ENCODE results near the gene RNF227.

Gene RNF227

GRCh38 chr17:7911116-7911515, 5.0 kb downstream of the RNF227 start:
- H3K9ac ChIP-seq (ENCODE audit: low read length in 2 of 2) = no peak overlapping the region
- H3K4me1 ChIP-seq (ENCODE audit: control insufficient read depth, insufficient read depth, low read length) = peaks cover 13% of the 10 kb centered on the region
- no peak overlapping the region for H3K27ac ChIP-seq (ENCODE audit: low read length)
- peaks cover 30 to 39% of the 10 kb centered on the region in 2 donors for H3K36me3 ChIP-seq (ENCODE audit: control insufficient read depth in 2 of 2, insufficient read depth in 2 of 2, low read length in 2 of 2)
- H3K27me3 ChIP-seq (ENCODE audit: control insufficient read depth in 1 of 2, insufficient read depth in 2 of 2, low read length in 2 of 2) = no peaks in the 10 kb centered on the region
- no peaks in the 10 kb centered on the region for H3K9me3 ChIP-seq (ENCODE audit: control insufficient read depth in 2 of 2, low read length in 2 of 2)
- H3K4me3 ChIP-seq (ENCODE audit: low read length in 2 of 2) = no peak overlapping the region

GRCh38 chr17:7910711-7911110, 5.4 kb downstream of the RNF227 start:
- Histone ChIP-seq H3K9me3 (ENCODE audit: control insufficient read depth in 2 of 2, low read length in 2 of 2) (no peaks in the 10 kb centered on the region), H3K9ac (ENCODE audit: low read length in 2 of 2) (no peak overlapping the region), H3K4me1 (ENCODE audit: control insufficient read depth, insufficient read depth, low read length) (peaks cover 10% of the 10 kb centered on the region)

DNA sequence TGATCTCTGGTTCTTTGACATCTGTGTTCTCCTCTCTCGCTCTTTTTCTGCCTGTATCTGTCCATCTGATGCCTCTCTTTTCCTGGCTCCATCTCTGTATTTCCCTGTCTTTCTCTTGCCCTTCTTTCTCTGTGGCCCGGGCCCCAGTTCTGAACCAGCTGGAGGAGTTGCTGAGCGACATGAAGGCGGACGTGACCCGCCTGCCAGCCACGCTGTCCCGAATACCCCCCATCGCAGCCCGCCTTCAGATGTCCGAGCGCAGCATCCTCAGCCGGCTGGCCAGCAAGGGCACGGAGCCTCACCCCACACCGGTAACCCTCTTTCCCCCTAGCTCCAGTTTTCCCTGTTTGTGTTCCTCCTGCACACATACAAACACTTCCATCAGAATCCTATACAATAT, 5.8 kb downstream of the RNF227 start:
- Histone ChIP-seq H3K27ac (ENCODE audit: low read length) (no peak overlapping the region), H3K4me3 (ENCODE audit: low read length in 2 of 2) (no peak overlapping the region), H3K36me3 (ENCODE audit: control insufficient read depth in 2 of 2, insufficient read depth in 2 of 2, low read length in 2 of 2) (peaks cover 35 to 47% of the 10 kb centered on the region in 2 donors), H3K9me3 (ENCODE audit: control insufficient read depth in 2 of 2, low read length in 2 of 2) (no peaks in the 10 kb centered on the region), H3K4me1 (ENCODE audit: control insufficient read depth, insufficient read depth, low read length) (peaks cover 7% of the 10 kb centered on the region), H3K27me3 (ENCODE audit: control insufficient read depth in 1 of 2, insufficient read depth in 2 of 2, low read length in 2 of 2) (no peaks in the 10 kb centered on the region), H3K9ac (ENCODE audit: low read length in 2 of 2) (no peak overlapping the region)

More at GRCh38 chr17:7910711-7911110, 5.4 kb downstream of the RNF227 start:
- Histone ChIP-seq H3K4me3 (ENCODE audit: low read length in 2 of 2) (no peak overlapping the region), H3K27me3 (ENCODE audit: control insufficient read depth in 1 of 2, insufficient read depth in 2 of 2, low read length in 2 of 2) (no peaks in the 10 kb centered on the region), H3K27ac (ENCODE audit: low read length) (no peak overlapping the region), H3K36me3 (ENCODE audit: control insufficient read depth in 2 of 2, insufficient read depth in 2 of 2, low read length in 2 of 2) (peaks cover 31 to 43% of the 10 kb centered on the region in 2 donors)

- H3K9me3 ChIP-seq (ENCODE audit: control insufficient read depth in 2 of 2, low read length in 2 of 2) = no peaks in the 10 kb centered on the region
- no peak overlapping the region for H3K4me3 ChIP-seq (ENCODE audit: low read length in 2 of 2)
- no peak overlapping the region for H3K9ac ChIP-seq (ENCODE audit: low read length in 2 of 2)
- no peaks in the 10 kb centered on the region for H3K4me1 ChIP-seq (ENCODE audit: control insufficient read depth, insufficient read depth, low read length)
- H3K36me3 ChIP-seq (ENCODE audit: control insufficient read depth in 2 of 2, insufficient read depth in 2 of 2, low read length in 2 of 2) = peaks cover 47 to 57% of the 10 kb centered on the region in 2 donors
- H3K27me3 ChIP-seq (ENCODE audit: control insufficient read depth in 1 of 2, insufficient read depth in 2 of 2, low read length in 2 of 2) = no peaks in the 10 kb centered on the region
- no peak overlapping the region for H3K27ac ChIP-seq (ENCODE audit: low read length)
These were observed 7.0 kb downstream of the RNF227 start for GRCh38 chr17:7909089-7909488.

DNA sequence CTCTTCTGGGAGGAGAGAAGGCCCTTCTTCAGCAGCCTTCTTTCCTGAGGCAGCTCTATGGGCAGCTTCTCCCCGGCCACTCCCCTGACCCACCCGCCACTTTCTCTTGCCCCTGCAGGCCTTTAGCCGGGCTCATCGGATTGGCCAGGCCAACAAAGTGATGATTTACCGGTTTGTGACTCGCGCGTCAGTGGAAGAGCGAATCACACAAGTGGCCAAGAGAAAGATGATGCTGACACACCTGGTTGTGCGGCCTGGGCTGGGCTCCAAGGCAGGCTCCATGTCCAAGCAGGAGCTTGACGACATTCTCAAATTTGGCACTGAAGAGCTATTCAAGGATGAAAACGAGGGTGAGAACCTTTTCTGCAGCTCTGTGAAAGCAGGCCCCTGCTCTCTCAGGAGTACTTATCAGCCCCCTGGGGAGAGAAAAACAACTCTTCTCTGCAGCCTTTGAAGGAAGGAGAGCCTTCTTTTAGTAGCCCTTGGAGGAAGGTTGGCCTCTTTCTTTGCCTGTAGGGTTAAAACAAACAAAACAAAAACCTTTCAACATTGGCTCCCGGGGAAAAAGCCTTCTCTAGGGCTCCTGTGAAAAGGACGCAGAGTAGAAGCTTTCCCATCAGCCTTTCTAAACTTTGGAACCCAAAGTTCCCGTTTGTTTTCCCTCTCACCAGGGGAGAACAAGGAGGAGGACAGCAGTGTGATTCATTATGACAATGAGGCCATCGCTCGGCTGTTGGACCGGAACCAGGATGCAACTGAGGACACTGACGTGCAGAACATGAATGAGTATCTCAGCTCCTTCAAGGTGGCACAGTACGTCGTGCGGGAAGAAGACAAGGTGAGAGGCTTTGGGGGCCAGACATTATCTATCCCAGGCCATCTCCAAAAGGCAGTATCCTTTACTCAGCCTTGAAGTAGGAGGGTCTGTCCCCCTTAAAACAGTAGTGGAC, 12.7 kb downstream of the RNF227 start:
- H3K4me3 ChIP-seq (ENCODE audit: low read length in 2 of 2) = no peak overlapping the region
- peaks cover 70 to 83% of the 10 kb centered on the region in 2 donors for H3K36me3 ChIP-seq (ENCODE audit: control insufficient read depth in 2 of 2, insufficient read depth in 2 of 2, low read length in 2 of 2)
- no peaks in the 10 kb centered on the region for H3K4me1 ChIP-seq (ENCODE audit: control insufficient read depth, insufficient read depth, low read length)
- no peaks in the 10 kb centered on the region for H3K27me3 ChIP-seq (ENCODE audit: control insufficient read depth in 1 of 2, insufficient read depth in 2 of 2, low read length in 2 of 2)
- H3K9ac ChIP-seq (ENCODE audit: low read length in 2 of 2) = no peak overlapping the region
- H3K9me3 ChIP-seq (ENCODE audit: control insufficient read depth in 2 of 2, low read length in 2 of 2) = no peaks in the 10 kb centered on the region
- no peak overlapping the region for H3K27ac ChIP-seq (ENCODE audit: low read length)

DNA sequence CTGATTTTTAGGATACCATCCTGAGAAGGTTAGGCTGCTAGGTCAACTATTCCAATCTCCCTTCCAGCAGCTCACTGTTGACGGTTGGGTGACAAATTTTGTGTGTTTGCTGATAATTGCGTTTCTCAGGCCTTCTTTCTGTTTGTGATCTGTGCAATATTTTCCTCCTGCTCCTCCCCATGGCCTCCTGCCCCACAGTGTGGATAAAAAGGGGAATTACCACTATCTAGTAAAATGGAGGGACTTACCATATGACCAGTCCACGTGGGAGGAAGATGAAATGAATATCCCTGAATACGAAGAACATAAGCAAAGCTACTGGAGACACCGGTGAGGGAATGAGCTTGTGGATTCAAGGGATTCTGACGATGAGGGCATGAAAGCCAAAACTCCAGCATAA, 18.3 kb downstream of the RNF227 start:
- Histone ChIP-seq H3K9ac (ENCODE audit: low read length in 2 of 2) (no peak overlapping the region), H3K9me3 (ENCODE audit: control insufficient read depth in 2 of 2, low read length in 2 of 2) (no peaks in the 10 kb centered on the region), H3K27me3 (ENCODE audit: control insufficient read depth in 1 of 2, insufficient read depth in 2 of 2, low read length in 2 of 2) (no peaks in the 10 kb centered on the region), H3K36me3 (ENCODE audit: control insufficient read depth in 2 of 2, insufficient read depth in 2 of 2, low read length in 2 of 2) (peaks cover 52 to 71% of the 10 kb centered on the region in 2 donors), H3K4me1 (ENCODE audit: control insufficient read depth, insufficient read depth, low read length) (no peaks in the 10 kb centered on the region), H3K4me3 (ENCODE audit: low read length in 2 of 2) (no peak overlapping the region), H3K27ac (ENCODE audit: low read length) (no peak overlapping the region)

DNA sequence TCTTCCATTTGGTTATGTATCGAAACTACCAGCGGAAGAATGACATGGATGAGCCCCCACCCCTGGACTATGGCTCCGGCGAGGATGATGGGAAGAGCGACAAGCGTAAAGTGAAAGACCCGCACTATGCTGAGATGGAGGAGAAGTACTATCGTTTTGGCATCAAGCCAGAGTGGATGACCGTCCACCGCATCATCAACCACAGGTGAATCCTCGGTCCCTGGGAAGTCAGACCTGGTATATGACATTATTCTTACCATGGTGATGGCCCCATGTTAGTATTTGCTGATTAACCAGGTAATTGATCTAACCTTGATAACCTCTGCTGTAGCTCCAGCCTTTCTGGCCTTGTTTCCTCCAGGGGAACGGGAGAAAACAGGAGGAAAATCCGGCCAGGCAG, 19.0 kb downstream of the RNF227 start:
- H3K36me3 ChIP-seq (ENCODE audit: control insufficient read depth in 2 of 2, insufficient read depth in 2 of 2, low read length in 2 of 2) = peaks cover 49 to 67% of the 10 kb centered on the region in 2 donors
- H3K9me3 ChIP-seq (ENCODE audit: control insufficient read depth in 2 of 2, low read length in 2 of 2) = no peaks in the 10 kb centered on the region
- no peak overlapping the region for H3K4me3 ChIP-seq (ENCODE audit: low read length in 2 of 2)
- H3K9ac ChIP-seq (ENCODE audit: low read length in 2 of 2) = no peak overlapping the region
- no peaks in the 10 kb centered on the region for H3K27me3 ChIP-seq (ENCODE audit: control insufficient read depth in 1 of 2, insufficient read depth in 2 of 2, low read length in 2 of 2)
- H3K4me1 ChIP-seq (ENCODE audit: control insufficient read depth, insufficient read depth, low read length) = no peaks in the 10 kb centered on the region
- no peak overlapping the region for H3K27ac ChIP-seq (ENCODE audit: low read length)

DNA sequence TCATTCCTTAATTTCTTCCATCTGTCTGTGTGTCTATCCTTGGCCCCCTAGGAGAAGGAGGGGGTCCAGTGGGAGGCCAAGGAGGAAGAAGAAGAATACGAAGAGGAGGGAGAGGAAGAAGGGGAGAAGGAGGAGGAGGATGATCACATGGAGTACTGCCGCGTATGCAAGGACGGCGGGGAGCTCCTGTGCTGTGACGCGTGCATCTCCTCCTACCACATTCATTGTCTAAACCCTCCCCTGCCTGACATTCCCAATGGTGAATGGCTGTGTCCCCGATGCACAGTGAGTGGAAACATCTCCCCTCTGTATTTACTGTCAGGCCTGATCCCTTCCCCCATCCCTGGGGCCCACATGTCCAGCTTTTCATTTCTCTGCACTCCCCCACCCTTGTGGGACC, 21.2 kb downstream of the RNF227 start:
- H3K36me3 ChIP-seq (ENCODE audit: control insufficient read depth in 2 of 2, insufficient read depth in 2 of 2, low read length in 2 of 2) = peaks cover 45 to 62% of the 10 kb centered on the region in 2 donors
- H3K9me3 ChIP-seq (ENCODE audit: control insufficient read depth in 2 of 2, low read length in 2 of 2) = no peaks in the 10 kb centered on the region
- no peak overlapping the region for H3K27ac ChIP-seq (ENCODE audit: low read length)
- H3K4me1 ChIP-seq (ENCODE audit: control insufficient read depth, insufficient read depth, low read length) = peaks cover 4% of the 10 kb centered on the region
- H3K27me3 ChIP-seq (ENCODE audit: control insufficient read depth in 1 of 2, insufficient read depth in 2 of 2, low read length in 2 of 2) = no peaks in the 10 kb centered on the region
- H3K4me3 ChIP-seq (ENCODE audit: low read length in 2 of 2) = no peak overlapping the region
- H3K9ac ChIP-seq (ENCODE audit: low read length in 2 of 2) = no peak overlapping the region

- Histone ChIP-seq H3K9ac (ENCODE audit: low read length in 2 of 2) (no peak overlapping the region), H3K27me3 (ENCODE audit: control insufficient read depth in 1 of 2, insufficient read depth in 2 of 2, low read length in 2 of 2) (no peaks in the 10 kb centered on the region), H3K9me3 (ENCODE audit: control insufficient read depth in 2 of 2, low read length in 2 of 2) (no peaks in the 10 kb centered on the region), H3K4me3 (ENCODE audit: low read length in 2 of 2) (no peak overlapping the region), H3K4me1 (ENCODE audit: control insufficient read depth, insufficient read depth, low read length) (peaks cover 10% of the 10 kb centered on the region), H3K27ac (ENCODE audit: low read length) (no peak overlapping the region), H3K36me3 (ENCODE audit: control insufficient read depth in 2 of 2, insufficient read depth in 2 of 2, low read length in 2 of 2) (peaks cover 38 to 55% of the 10 kb centered on the region in 2 donors)
These were observed 21.9 kb downstream of the RNF227 start for GRCh38 chr17:7894226-7894625.

DNA sequence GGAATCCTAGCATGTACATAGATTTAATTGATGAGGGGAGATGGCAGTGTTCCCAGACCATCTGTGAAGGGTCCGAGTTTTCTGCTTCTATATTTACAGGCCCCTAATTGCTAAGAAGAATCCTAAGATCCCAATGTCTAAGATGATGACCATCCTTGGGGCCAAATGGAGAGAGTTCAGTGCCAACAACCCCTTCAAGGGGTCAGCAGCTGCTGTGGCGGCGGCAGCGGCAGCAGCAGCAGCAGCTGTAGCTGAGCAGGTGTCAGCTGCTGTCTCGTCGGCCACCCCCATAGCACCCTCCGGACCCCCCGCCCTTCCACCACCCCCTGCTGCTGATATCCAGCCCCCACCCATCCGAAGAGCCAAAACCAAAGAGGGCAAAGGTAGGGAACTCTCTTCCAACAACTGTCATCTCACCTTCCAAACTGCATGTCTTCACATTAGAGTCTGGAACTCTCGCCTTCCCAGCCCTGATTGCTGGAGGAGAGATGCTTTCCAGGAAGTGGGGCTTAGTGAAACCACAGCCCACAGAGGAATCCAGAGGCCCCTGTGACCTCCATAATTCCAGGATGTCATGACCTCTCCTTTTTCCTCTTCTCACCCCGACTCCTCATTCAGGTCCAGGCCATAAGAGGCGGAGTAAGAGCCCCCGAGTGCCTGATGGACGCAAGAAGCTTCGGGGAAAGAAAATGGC, 22.8 kb downstream of the RNF227 start:
- Histone ChIP-seq H3K9ac (ENCODE audit: low read length in 2 of 2) (no peak overlapping the region), H3K27me3 (ENCODE audit: control insufficient read depth in 1 of 2, insufficient read depth in 2 of 2, low read length in 2 of 2) (no peaks in the 10 kb centered on the region), H3K4me3 (ENCODE audit: low read length in 2 of 2) (no peak overlapping the region), H3K9me3 (ENCODE audit: control insufficient read depth in 2 of 2, low read length in 2 of 2) (no peaks in the 10 kb centered on the region), H3K4me1 (ENCODE audit: control insufficient read depth, insufficient read depth, low read length) (peaks cover 19% of the 10 kb centered on the region), H3K36me3 (ENCODE audit: control insufficient read depth in 2 of 2, insufficient read depth in 2 of 2, low read length in 2 of 2) (peaks cover 31 to 47% of the 10 kb centered on the region in 2 donors), H3K27ac (ENCODE audit: low read length) (no peak overlapping the region)

All from stomach smooth muscle (tissue), 2 donors.